ENCODE measurements around the gene MUS81. TPM values are rescaled to one million over a fixed set of nuclear protein-coding genes. Genes with fewer than 3 reads are reported as not detected.
A peak's percentile ranks its signal among the peaks of the same experiment; 100 is the strongest.

MUS81 gene
- total and polyA plus RNA-seq, 9 of the 15 experiments (the other 6 are each of a cell fraction or from before 2014, with no cell fraction given), result 13.4 to 118 (median 53.7) TPM

GRCh38 chr11:65859095-65859811, 980 bp upstream of the MUS81 start (continued):
- TF ChIP-seq PRDM10 (IDR thresholded peaks at IDR 0.05; ENCODE audit: partially characterized antibody) (peak; percentile 27), HDAC6 (IDR thresholded peaks at IDR 0.05; ENCODE audit: low read depth, low read length) (no peak), POLR2H (tag; IDR thresholded peaks at IDR 0.05; ENCODE audit: low read depth) (peak; percentile 87), PATZ1 (CRISPR knock-in tag; IDR thresholded peaks at IDR 0.05; ENCODE audit: borderline replicate concordance) (no peak), RNF2 (IDR thresholded peaks at IDR 0.05) (peak; percentile 67; the same call in 1 of the 2 replicates), POLR2AphosphoS2 (IDR thresholded peaks at IDR 0.05; ENCODE audit: low read length) (peak; percentile 85; the same call in 1 of the 2 replicates), USF2 (CRISPR knock-in tag; IDR thresholded peaks at IDR 0.05) (no peak), RFX1 (IDR thresholded peaks at IDR 0.05) (peak; percentile 93), TRIM25 (IDR thresholded peaks at IDR 0.05; ENCODE audit: borderline replicate concordance) (no peak), NEUROD1 (IDR thresholded peaks at IDR 0.05; ENCODE audit: borderline replicate concordance, low read depth, low read length, partially characterized antibody) (peak; percentile 67), TFAP4 (CRISPR knock-in tag; IDR thresholded peaks at IDR 0.05; ENCODE audit: borderline replicate concordance) (peak; percentile 79), KAT7 (CRISPR knock-in tag; IDR thresholded peaks at IDR 0.05; ENCODE audit: borderline replicate concordance) (0 out of 2 replicates have a peak, but pooled peaks have one; percentile 62), NR2F6 (CRISPR knock-in tag; IDR thresholded peaks at IDR 0.05) (no peak), FOXJ2 (tag; IDR thresholded peaks at IDR 0.05) (no peak), NBN (IDR thresholded peaks at IDR 0.05; ENCODE audit: low read depth) (peak; percentile 15), POLR2B (IDR thresholded peaks at IDR 0.05; ENCODE audit: low read depth, partially characterized antibody) (peak; percentile 94), ZFP36 (IDR thresholded peaks at IDR 0.05; ENCODE audit: low read depth, low read length, partially characterized antibody) (peak; percentile 62), TAF1 (IDR thresholded peaks at IDR 0.05; ENCODE audit: control insufficient read depth, extremely low read depth, insufficient read depth, low read length, severe bottlenecking) (peak; percentile 94)
